8988T (cell line): ENCODE measurements around the gene PCNX1.
"Not testable (repeated sequence)": the region's sequence is repeated elsewhere in the genome, so short reads cannot be mapped to it uniquely, and the experiment has no call there.

ENCODE experiments used
- DNase-seq: peaks from one replicate; pipeline ENCODE4 v3.0.0; 2011

The PCNX1 gene

GRCh38 chr14:71103662-71104484 is 196.6 kb downstream of the PCNX1 start:
- DNase-seq = no peak

DNA sequence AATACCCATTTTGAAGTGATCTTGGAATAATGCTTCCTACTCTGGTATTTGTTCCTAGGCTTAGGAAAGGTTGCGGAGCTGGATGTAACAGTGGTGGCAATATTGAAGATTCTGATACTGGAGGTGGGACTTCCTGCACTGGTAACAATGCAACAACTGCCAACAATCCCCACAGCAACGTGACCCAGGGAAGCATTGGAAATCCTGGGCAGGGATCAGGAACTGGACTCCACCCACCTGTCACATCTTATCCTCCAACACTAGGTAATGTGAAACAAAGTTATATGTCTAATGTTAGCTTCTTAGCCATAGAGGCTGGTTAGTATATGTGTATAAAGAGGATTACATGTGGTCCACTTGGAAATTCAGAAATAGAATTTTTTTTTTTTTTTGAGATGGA is 197.9 kb downstream of the PCNX1 start:
- DNase-seq = no peak

- no peak for DNase-seq
Measured at GRCh38 chr14:71107921-71108320, 200.7 kb downstream of the PCNX1 start.

DNA sequence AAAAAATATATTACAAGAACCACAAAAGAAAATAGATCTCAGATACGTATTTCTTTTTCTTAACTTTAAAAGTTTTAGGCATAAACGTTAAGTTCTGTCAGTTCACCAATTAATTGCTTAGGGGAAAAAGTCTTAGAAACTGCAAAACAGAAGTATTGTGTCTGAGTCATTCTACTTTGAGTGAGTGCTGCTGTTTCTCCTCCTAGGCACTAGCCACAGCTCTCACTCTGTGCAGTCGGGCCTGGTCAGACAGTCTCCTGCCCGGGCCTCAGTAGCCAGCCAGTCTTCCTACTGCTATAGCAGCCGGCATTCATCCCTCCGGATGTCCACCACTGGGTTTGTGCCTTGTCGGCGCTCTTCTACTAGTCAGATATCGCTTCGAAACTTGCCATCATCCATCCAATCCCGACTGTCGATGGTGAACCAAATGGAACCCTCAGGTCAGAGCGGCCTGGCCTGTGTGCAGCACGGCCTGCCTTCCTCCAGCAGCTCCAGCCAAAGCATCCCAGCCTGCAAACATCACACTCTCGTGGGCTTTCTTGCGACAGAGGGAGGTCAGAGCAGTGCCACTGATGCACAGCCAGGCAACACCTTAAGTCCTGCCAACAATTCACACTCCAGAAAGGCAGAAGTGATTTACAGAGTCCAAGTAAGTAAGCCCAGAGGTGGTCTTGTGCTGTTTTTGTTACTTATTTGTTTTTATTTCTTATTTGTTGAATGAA is 201.3 kb downstream of the PCNX1 start:
- no peak for DNase-seq

GRCh38 chr14:71113376-71113775 is 206.1 kb downstream of the PCNX1 start:
- no peak for DNase-seq

GRCh38 chr14:71114565-71114964 is 207.3 kb downstream of the PCNX1 start:
- DNase-seq = no peak

DNA sequence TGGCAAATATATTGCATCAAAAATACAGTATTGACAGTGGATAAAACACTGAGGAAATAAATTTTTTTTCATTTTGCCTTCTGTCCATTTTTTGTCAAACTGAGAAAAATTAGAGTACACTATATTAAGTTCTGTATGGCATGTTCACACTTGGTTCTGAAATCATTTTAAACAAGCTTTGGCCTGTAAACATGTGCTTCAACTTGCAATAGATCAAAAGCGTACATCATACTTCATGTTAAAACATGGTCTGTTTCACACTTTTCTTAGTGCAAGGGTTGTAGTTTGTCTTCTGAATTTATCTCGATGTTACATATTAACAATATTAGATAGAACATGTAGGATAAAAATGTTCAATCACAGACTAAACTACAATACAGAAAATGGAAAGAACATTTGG is 208.0 kb downstream of the PCNX1 start:
- DNase-seq = no peak

DNA sequence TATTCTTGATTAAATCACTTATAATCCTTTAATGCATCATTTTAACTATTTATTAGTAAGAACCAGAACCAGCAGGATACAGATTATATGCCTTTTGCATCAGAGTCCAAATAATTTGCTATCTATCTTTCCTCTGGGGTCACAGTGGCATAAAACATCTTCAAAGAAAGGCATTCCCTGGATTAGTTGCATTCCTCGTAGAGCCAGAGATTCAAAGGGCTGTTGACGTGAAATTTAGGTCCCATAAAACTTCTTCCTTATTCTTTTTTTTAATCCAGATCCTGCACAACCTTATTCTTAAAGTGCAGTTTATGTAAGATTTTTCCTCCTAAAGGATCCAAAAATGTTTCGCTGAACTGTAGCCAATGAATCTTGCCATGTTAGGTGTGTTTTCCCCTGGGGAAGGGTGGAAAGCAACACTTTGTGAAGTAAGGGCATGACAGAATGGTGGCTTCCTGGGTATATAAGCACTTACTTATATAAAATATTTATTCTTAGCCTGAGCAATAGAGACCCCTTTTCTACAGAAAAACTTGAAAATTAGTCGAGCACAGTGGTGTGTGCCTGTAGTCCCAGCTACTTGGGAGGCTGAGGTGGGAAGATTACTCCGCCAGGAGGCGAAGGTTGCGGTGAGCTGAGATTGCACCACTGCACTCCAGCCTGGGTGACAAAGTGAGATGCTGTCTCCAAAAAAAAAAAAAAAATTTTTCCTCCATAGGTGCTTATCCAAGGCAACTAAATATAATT is 208.7 kb downstream of the PCNX1 start:
- DNase-seq = no peak

- no peak for DNase-seq
Measured at GRCh38 chr14:71116568-71117122, 209.4 kb downstream of the PCNX1 start.

DNA sequence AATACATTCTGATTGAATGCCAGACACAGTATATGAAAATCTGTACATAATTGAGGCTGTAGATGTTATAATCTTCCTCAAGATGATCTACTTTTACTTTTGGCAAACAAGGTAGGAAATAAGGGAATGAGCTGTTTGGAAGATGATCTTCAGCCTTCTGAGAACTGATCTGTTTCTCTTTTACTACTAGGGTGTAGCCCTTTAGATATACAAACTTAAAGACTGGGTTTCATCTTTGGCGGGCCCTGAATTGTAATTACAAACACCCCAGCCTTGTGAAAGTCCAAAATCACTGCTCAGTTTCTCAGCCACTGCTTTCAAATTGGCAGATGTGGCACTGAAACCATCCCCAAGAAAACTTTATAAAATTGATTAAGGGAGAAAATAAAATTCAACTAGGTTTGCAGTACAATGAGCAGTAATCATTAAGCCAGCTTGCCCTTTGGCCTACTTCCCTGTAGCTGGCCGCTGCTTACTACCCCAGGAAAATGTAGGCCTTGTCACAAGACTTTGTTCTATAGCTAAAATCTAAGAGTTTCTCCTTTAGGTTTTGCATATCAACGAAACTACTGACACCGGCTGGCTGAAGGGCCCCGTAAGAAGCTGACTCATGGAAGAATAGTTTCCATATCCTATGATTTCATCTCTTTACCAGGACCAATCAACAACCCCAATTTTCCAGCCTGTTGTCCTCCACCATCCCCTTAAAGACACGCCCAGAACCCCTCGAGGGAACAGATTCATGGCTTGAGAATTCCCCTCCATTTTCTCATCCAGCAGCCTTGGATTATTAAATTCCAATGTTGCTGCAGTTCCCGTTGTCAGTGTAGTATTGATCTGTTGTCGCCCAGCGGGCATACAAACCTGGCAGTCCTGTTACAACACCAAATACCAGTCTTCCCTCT is 210.8 kb downstream of the PCNX1 start:
- no peak for DNase-seq

DNA sequence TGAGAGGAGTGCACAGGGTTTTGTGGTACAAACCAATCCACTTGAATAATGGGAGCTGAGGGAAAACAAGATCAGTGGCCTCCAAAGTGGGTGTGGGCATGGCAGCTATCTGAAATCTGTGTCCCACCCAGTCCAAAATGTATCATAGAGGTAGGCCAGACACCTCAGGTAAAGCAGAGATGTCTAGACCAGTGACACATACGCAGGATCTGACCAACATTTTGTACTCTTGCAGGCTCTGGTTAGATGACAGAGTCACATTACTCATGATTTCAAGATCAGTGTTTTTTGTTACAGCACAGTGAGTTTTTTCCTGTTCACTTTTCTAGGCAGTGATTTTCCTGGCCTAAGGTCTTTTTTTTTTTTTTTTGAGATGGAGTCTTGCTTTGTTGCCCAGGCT is 211.8 kb downstream of the PCNX1 start:
- DNase-seq = no peak

- DNase-seq = no peak
Measured at GRCh38 chr14:71119832-71120231, 212.6 kb downstream of the PCNX1 start.

DNA sequence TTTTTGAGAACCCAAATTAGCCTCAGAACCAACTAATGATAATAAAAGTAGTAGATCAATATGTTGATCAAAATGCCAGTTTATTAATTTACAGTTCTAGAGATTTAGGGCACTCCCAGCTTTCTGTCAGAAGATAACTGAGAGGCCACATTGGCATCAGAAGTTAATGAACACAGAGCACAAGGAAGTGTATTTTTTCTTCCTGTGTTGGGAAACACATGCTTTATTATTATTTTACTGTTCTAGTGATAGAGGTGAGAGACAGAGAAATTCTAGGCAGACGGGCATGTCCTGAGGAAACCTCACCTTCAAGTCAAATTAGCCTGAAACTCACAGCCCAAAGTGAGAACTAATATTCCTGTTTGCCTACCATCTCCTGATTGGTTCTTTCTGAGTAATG is 213.7 kb downstream of the PCNX1 start:
- DNase-seq = no peak

DNA sequence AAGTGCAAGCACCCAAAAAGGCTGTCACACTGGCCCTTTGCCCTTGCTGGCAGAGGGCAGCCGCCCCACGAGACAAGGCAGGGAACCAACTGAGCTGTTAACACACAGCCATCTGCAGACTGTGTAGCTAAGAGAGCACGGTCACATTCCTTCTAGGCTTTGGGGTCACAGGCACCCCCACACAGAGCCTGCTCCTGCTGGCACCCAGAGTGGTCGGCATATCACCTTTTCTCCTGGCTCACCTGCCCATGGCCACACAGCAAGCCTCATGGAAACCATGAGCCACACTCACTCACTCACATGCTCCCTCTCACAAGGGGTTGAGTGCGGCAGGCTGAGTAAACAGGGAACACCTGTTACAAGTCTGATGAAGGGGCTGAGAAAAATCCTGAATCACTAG is 214.5 kb downstream of the PCNX1 start:
- no peak for DNase-seq

DNA sequence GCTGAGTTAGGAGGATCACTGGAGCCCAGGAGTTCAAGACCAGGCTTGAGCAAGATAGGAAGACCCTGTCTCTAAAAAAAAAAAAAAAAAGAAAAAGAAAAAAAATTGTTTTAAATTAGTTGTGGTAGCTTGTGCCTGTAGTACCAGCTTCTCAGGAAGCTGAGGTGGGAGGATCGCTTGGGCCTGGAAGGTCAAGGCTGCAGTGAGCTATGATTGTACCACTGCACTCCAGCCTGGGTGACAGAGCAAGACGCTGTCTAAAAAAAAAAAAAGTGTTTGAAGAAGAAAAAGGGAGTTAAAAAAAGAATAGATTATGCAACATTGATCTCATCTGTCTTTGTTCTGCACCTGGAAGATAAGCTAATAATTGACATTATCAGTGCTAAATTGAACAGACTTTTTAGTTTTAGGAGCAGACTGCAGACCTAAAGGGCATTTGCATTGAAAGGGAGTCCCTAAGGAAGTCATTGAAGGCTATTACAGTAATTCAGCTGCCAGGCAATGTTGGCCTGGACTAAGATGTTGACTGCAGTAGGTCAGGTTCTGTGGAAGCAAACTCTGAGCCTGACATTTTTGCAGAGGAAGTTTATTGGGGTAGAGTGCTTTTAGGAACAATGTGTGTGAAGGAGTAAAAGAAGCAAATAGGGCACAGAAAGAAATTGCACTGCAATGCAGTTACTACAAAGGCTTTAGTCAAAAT is 215.8 kb downstream of the PCNX1 start:
- no peak for DNase-seq

GRCh38 chr14:71123579-71124135 is 216.4 kb downstream of the PCNX1 start:
- DNase-seq = no peak

DNA sequence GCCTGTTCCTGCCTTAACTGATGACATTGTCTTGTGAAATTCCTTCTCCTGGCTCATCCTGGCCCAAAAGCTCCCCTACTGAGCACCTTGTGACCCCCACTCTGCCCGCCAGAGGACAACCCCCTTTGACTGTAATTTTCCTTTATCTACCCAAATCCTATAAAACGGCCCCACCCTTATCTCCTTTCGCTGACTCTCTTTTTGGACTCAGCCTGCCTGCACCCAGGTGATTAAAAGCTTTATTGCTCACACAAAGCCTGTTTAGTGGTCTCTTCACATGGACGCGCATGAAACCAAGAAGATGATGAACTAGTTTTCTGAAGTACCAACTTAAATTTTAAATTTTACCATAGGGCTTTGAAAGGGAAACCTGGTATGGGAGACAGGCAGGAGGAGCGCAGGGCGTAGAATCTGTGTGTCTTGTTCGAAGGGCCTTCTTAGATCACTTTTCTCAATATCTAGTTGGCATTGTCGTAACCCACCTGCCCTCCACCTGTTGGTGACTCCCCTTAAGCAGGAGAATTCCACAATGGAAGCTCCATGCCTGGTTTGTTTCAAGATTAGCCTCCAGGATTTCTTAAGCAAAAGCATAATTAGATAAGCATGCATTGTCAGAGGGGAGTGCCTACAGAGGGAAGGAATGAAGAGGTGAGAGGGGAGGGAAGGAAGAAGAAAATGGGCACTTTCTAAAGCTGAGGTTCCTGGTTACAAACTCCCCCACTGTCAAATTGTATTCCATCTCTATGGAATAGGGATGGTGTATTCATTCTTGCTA is 222.6 kb downstream of the PCNX1 start:
- DNase-seq = not testable (repeated sequence)

DNA sequence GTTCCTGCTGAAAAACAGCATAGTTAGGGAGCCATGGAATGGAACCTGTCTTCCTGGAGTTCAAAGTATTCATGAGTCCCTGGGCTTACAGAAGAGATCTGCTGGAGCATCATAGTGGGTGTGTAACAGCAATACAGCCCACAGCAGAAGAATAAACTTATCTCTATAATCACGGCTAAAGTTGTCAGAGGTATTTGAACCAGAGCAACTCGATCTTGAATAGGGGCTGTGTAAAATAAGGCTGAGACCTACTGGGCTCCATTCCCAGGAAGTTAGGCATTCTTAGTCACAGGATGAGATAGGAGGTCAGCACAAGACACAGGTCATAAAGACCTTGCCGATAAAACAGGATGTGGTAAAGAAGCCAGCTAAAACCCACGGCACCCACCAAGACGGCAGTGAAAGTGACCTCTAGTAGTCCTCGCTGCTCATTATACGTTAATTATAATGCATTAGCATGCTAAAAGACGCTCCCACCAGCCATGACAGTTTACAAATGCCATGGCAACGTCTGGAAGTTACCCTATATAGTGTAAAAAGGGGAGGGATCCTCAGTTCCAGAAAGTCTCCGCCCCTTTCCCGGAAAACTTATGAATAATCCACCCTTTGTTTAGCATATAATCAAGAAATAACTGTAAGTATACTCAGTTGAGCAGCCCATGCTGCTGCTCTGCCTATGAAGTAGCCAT is 223.4 kb downstream of the PCNX1 start:
- DNase-seq = no peak

GRCh38 chr14:71133296-71133695 is 226.0 kb downstream of the PCNX1 start:
- no peak for DNase-seq

- DNase-seq = no peak
Measured at GRCh38 chr14:71135496-71135895, 228.2 kb downstream of the PCNX1 start.
